Ovary (tissue), 3 donors: ENCODE results near the gene SLC45A2.

Experiments
- CTCF ChIP-seq, 3 donors: fragments of 450-650 bp in 2 of 3; fragments of 200-600 bp in 1 of 3; IDR thresholded peaks; one replicate each; pipeline versions ENCODE4 v1.5.1 to v1.8.0; 2016 to 2022; ENCODE audit warnings: antibody characterized with exemption in 3 of 3, mild to moderate bottlenecking in 1 of 3
- EP300 ChIP-seq: sonication (generic); formaldehyde crosslinking; IDR thresholded peaks from one replicate; pipeline ENCODE4 v1.6.1; 2017; ENCODE audit warnings: antibody characterized with exemption
- POLR2A ChIP-seq: fragments of 450-650 bp; IDR thresholded peaks from one replicate; pipeline ENCODE4 v1.6.1; 2017; ENCODE audit warnings: antibody characterized with exemption, mild to moderate bottlenecking, moderate library complexity
- donor health status: DM: no; HTN: no; CAD: no.

GRCh38 chr5:34012791-34013190, 28.3 kb upstream of the SLC45A2 start:
- TF ChIP-seq CTCF (IDR thresholded peaks at IDR 0.05): no peak
- TF ChIP-seq POLR2A: no peak
- TF ChIP-seq EP300: no peak
